AG04450 (cell line): ENCODE measurements around the gene KIAA1614. TPM values are rescaled to one million over a fixed set of nuclear protein-coding genes. Genes with fewer than 3 reads are reported as not detected.

Experiments
- CTCF ChIA-PET: fragments of 300-600, 350-600 bp; formaldehyde crosslinking; extraction: SDS; loops from one replicate; lab custom pipeline; 2022; ENCODE audit warnings: antibody characterized with exemption, inconsistent platforms; lab: Charles Lee
- POLR2A ChIA-PET: fragments of 350-600 bp; formaldehyde crosslinking; extraction: SDS; loops from one replicate; lab custom pipeline; 2021; ENCODE audit warnings: antibody characterized with exemption, inconsistent platforms; lab: Yijun Ruan, JAX
- DNase-seq: peaks from one replicate; pipeline ENCODE4 v3.0.0-alpha.2; 2011; ENCODE audit warnings: low read depth, low spot score
- H3K27ac ChIP-seq: one replicate; pipeline ENCODE4 v1.5.1; 2012; ENCODE audit warnings: low read depth, low read length, control low read depth
- H3K27me3 ChIP-seq: one replicate; pipeline ENCODE4 v1.6.0; 2012; ENCODE audit warnings: low read length; ENCODE audit not compliant: control insufficient read depth, insufficient read depth
- H3K4me3 ChIP-seq: 2 replicates; pipeline ENCODE4 v1.5.1; 2011; ENCODE audit warnings: mild to moderate bottlenecking, low read depth, low read length, control low read depth
- H3K9me3 ChIP-seq: 2 replicates; pipeline ENCODE4 v1.5.1; 2012; ENCODE audit warnings: low read length; ENCODE audit not compliant: control insufficient read depth, insufficient read depth
- polyA plus RNA-seq: library from polyadenylated mRNA; depleted of rRNA; stranded (reverse); fragments of >200 nt; gene quantifications from 2 replicates; pipeline ENCODE4 v1.2.3, GENCODE V29; 2011
- TF ChIP-seq, protein P1 (sequence below): IDR thresholded peaks from 2 replicates; pipeline ENCODE4 v1.5.1; 2011; ENCODE audit warnings: low read depth, low read length, control low read depth, inconsistent platforms

Gene KIAA1614
- polyA plus RNA-seq, 1 experiment = 4.0 TPM

- no peaks in the 10 kb centered on the region for H3K27me3 ChIP-seq
- H3K9me3 ChIP-seq = no peaks in the 10 kb centered on the region; the same call in 1 of the 2 replicates
- ChIA-PET CTCF (interaction anchor here (1.2 to 2.2 kb wide), 3 partner anchors 24 to 180 kb away, joined by 3 to 8 read pairs (median 4); no protein-coding TSS in a partner anchor), POLR2A (no interaction called here)
- H3K4me3 ChIP-seq = no peak overlapping the region
- H3K27ac ChIP-seq = no peak overlapping the region
- TF ChIP-seq, protein P1, sequence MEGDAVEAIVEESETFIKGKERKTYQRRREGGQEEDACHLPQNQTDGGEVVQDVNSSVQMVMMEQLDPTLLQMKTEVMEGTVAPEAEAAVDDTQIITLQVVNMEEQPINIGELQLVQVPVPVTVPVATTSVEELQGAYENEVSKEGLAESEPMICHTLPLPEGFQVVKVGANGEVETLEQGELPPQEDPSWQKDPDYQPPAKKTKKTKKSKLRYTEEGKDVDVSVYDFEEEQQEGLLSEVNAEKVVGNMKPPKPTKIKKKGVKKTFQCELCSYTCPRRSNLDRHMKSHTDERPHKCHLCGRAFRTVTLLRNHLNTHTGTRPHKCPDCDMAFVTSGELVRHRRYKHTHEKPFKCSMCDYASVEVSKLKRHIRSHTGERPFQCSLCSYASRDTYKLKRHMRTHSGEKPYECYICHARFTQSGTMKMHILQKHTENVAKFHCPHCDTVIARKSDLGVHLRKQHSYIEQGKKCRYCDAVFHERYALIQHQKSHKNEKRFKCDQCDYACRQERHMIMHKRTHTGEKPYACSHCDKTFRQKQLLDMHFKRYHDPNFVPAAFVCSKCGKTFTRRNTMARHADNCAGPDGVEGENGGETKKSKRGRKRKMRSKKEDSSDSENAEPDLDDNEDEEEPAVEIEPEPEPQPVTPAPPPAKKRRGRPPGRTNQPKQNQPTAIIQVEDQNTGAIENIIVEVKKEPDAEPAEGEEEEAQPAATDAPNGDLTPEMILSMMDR = no peak
- no peak for DNase-seq
These were observed 49.5 kb downstream of the KIAA1614 start for GRCh38 chr1:180962178-180962577.

DNA sequence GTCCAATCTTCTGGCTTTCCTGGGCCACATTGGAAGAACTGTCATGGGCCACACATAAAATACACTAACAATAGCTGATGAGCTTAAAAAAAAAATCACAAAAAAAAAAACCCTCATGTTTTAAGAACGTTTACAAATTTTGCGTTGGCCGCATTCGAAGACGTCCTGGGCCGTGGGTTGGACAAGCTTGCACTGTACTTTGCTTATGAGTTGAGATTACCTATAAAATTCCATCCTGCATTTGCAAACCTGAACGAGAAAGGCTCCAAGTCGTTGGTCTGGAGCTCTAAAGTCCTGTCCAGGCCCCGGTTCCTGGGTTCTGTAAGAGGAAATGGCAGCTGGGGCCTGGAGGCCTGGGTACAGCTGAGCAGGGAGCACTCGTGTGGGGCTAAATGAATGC, 51.4 kb downstream of the KIAA1614 start:
- ChIA-PET CTCF (no interaction called here), POLR2A (interaction anchor here (0.7 kb wide), 1 partner anchor 178 kb away, joined by 3 read pairs; no protein-coding TSS in a partner anchor)
- Histone ChIP-seq H3K27me3 (no peaks in the 10 kb centered on the region), H3K27ac (no peak overlapping the region), H3K9me3 (no peaks in the 10 kb centered on the region; the same call in 1 of the 2 replicates), H3K4me3 (no peak overlapping the region)
- TF ChIP-seq, protein P1 = no peak
- no peak for DNase-seq

DNA sequence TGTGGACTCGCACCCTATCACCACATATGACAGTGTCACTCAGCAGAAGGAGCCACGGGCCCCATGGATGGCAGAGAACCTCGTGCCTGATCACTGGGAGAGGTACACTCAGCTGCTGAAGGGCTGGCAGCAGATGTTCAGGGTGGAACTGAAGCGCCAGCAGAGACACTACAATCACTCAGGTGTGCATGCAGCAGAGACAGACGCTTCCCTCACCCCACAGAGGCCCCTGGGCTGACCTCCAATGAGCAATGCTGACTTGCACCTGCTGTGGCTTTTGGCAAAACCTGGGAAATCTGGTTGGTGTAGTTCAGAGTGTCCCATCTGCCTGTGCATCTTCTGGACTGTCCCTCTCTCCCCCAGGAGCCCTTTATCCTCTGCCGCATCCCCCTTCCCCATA, 51.9 kb downstream of the KIAA1614 start:
- no peak for DNase-seq
- Histone ChIP-seq H3K9me3 (no peaks in the 10 kb centered on the region; the same call in 1 of the 2 replicates), H3K27me3 (no peaks in the 10 kb centered on the region), H3K27ac (no peak overlapping the region), H3K4me3 (no peak overlapping the region)
- POLR2A ChIA-PET = no interaction called here
- TF ChIP-seq, protein P1 = no peak
- CTCF ChIA-PET = no interaction called here

DNA sequence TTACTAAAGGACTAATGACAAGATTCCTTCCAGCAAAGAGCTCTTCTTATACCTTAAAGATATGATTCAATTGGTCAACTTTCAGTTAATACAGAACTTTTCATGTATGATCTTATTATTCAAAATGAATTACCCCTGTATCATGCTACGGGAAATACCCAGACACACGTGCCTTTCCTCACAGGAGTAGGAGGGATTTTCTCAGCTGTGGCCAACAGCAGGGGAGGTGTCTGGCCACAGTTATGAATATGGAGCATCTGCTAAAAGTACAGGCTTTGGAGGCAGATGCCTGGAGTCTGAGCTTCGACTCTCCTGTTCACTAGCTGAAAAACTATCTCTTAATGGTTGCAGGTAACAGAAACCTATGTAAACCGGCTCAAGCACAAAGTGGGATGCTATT, 53.6 kb downstream of the KIAA1614 start:
- TF ChIP-seq, protein P1 = no peak

DNA sequence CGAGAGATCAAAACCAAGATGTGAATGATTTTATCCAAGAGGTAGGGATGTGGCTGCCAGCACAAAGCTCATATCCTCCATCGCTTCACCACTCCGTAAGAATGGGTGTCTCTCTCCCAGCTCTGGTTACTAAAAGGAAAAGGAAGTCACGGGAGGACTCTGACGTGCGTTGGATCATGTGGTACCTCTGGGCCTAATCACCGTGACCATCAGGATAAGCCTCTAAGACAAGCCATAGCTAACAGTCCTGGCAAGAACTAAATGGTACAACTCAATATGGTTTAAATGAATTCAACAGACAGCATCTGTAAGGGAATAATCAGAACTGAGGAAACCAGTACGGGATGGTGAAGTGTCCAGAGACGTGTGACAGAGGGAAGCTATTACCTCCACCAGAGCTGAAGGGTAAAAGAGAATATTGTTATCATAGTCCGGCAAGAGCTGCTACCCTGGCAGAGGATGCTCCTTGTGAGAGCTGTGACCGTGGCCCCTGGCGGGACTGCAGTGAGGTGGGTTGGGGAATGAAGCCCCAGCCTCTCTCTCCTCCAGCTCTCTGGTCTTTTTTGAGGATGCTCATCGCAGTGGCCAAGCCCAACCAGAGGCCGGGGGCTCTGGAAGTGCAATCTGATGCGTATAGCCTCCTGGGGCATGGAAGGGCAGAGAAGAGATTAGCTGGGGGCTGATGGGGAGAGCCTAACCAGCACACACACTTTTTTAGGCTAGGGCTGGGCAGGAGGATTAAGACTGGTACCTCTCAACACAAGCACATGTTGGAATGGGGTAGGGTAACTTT, 54.2 kb downstream of the KIAA1614 start:
- no peaks in the 10 kb centered on the region for H3K9me3 ChIP-seq
- no peaks in the 10 kb centered on the region for H3K27me3 ChIP-seq
- CTCF ChIA-PET = interaction anchor here (0.5 to 1.1 kb wide), 4 partner anchors 160 to 199 kb away, joined by 3 to 9 read pairs (median 4); no protein-coding TSS in a partner anchor
- POLR2A ChIA-PET = no interaction called here
- TF ChIP-seq, protein P1 = no peak
- no peak overlapping the region for H3K4me3 ChIP-seq
- DNase-seq = no peak
- H3K27ac ChIP-seq = no peak overlapping the region

More for the DNA sequence above, 53.6 kb downstream of the KIAA1614 start:
- CTCF ChIA-PET = interaction anchor here (0.7 to 1.1 kb wide), 3 partner anchors 176 to 199 kb away, joined by 3 to 4 read pairs (median 3); no protein-coding TSS in a partner anchor
- POLR2A ChIA-PET = no interaction called here
- DNase-seq = no peak
- Histone ChIP-seq H3K9me3 (no peaks in the 10 kb centered on the region), H3K27me3 (no peaks in the 10 kb centered on the region), H3K4me3 (no peak overlapping the region), H3K27ac (no peak overlapping the region)
